Anterior cingulate cortex (tissue), 58 donors: ENCODE measurements around the gene FAS.

ENCODE experiments used
- DNase-seq, 58 donors: peaks; one replicate each; lab custom pipeline; 2025; lab: John Stamatoyannopoulos, UW

Gene FAS

DNA sequence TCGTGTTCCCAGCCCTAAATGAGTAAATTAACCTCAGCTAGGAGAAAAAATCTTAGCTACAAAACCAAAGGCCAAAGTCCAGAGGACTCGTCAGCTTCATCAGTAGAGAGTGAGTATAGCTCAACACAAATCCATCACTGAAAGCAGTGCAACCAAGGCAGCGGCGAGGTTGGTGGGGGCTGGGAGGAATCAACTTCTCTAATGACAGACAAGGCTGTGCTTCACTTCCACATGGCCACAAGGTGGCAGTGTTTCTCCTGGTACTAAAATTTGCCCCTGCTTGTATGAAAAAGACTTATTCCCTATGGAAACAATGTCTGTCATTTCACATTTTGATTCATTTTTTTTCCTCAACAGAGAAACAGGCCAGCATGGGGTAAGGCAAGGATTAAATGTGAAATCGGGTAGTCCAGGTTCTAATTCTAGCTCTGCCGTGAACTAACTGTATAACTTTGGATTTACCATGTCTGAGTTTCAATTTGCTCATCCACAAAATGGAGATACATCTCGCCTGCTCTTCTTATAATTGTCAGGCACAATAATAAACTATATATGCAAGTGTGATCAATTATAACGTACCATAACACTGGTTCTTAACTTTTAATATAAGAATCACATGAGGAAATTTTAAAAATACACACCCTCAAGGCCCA, 39.3 kb downstream of the FAS start:
- peak in 54 of 58 donors; percentile 8 to 87 (median 53) for DNase-seq

GRCh38 chr10:89030791-89031190, 40.2 kb downstream of the FAS start:
- DNase-seq = no peak

- no peak for DNase-seq
These were observed 41.7 kb downstream of the FAS start for GRCh38 chr10:89032141-89032891.

- no peak for DNase-seq
These were observed 44.9 kb downstream of the FAS start for GRCh38 chr10:89035461-89035860.

DNA sequence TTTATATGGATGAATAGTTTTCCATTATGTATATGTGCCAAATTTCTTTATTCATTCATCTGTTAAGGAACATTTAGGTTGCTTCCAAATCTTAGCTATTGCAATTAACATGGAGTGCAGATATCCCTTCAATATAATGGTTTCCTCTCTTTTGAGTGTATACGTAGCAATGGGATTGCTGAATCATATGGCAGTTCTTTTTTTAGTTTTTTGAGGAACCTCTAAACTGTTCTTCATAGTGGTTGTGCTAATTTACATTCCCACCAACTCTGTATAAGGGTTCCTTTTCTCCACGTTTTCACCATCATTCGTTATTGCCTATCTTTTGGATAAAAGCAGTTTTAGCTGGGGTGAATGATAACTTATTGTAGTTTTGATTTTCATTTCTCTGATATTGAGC, 46.5 kb downstream of the FAS start:
- no peak for DNase-seq

- DNase-seq = no peak
These were observed 52.0 kb downstream of the FAS start for GRCh38 chr10:89042562-89042961.

DNA sequence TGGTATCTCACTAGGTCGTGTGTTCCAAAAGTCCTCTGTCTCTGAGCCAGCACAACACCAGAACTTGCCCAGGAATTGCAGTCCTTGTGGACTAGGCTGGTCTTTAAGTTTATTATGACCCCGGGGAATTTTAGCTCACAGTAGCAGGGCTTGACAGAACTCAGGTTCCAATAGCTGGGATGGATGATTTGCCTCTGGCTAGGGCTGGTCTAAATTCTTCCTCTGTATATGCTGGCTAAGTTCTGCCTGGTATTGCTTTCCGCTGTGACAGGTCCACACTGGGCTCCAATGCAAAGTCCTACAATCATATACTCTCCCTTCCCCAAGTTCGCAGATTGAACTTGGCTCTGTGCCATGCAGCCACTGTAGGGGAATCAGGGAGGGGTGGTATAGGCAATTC, 52.5 kb downstream of the FAS start:
- DNase-seq = no peak

- DNase-seq = no peak
These were observed 56.8 kb downstream of the FAS start for GRCh38 chr10:89047397-89047796.

GRCh38 chr10:89051593-89051992, 61.0 kb downstream of the FAS start:
- no peak for DNase-seq

DNA sequence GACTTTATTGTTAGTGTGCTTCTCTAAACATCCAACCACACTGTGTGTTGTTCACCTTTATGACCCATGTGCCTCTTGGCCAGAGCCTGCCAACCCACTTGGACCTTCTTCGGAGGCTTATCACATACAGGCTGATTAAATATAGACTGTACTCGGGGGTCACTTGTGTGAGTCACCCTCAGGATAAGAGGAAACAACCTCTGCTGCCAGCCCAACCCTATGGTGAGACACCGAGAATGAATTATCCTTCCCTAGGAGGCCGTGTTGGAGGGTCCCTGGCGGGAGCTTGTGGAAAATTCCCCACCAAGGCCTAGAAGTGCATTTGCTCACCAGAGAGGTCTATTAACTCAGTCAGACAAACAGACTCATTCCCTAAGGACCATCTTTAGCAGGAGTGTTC, 63.0 kb downstream of the FAS start:
- DNase-seq = no peak

- DNase-seq = no peak
These were observed 64.6 kb downstream of the FAS start for GRCh38 chr10:89055159-89055558.

DNA sequence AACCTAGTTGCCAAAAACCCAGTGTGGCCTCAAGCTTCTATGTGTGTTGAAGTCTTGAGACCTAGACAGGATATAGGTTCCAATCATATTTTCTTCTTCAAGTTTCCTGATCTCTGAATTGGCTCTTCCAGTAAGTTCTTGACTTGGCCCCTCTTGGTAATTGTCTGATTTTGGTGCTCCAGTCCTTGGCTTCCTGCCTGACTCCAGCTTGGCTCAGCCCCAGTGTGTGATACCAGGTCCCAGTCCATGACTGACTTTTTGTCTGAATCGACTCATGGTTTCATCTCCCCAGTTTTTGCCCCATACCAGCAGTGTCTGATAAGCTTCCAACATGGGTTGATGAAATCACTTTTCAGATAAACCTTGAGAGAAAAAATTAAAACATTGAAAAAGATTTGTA, 72.3 kb downstream of the FAS start:
- peak in 3 of 58 donors; percentile 1 to 42 (median 3) for DNase-seq

DNA sequence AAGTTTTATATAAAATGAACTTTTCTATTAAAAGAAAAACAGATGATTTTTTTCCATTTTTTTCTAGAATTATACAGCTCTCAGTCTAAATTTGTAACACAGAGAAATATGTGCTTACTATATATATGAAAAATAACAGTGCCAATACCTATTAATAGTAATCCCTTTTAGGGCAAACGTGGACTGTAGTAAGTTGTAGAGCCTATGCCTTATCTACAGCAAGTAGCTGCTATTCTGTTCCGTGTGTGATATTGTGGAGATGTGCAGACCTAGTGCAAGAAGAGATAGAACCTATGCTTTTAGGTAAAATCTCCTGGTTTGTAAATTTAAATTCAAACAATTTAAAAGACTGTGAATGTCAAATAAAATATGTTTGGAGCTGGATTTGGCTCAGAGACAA, 72.9 kb downstream of the FAS start:
- no peak for DNase-seq

DNA sequence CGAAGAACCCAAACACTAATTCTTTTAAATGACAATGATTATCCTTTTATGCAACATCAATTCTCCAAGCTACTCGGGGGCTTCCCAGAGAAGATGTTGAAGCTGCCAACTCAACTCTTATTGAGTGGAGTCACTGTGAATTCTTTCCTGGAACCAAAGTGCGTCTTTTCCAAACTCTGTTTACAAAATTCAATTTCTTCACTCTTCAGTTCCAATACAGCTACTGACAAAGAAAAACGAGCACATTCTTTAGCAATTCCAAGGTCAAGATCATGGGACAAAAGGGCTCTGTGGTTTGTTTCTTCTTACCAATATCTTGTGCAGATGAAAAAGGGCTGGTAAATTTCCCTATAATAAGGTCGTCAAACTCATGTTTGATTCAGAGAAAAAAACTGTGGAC, 74.2 kb downstream of the FAS start:
- DNase-seq = peak in 1 of 58 donors; percentile 3
